HG02970 (cell line): ENCODE data around the gene C10orf53.

Source experiments
- ATAC-seq: cut with Tn5 transposase; IDR thresholded peaks from one replicate; pipeline ENCODE4 v1.9.1; 2021; ENCODE audit warnings: mild to moderate bottlenecking, moderate library complexity, moderate number of reproducible peaks; ENCODE audit not compliant: unreplicated experiment, low FRiP score

Gene C10orf53

GRCh38 chr10:49679480-49679893 is at the start of gene C10orf53:
Gene C10orf53 (plus strand): TSS chr10:49679651. CDS start chr10:49679698, 47 bp downstream.
- ATAC-seq, result no peak

- no peak for ATAC-seq
These were observed 47.5 kb upstream of the C10orf53 start for GRCh38 chr10:49631975-49632374.

- ATAC-seq, result no peak
These were observed 46.8 kb upstream of the C10orf53 start for GRCh38 chr10:49632406-49633317.

DNA sequence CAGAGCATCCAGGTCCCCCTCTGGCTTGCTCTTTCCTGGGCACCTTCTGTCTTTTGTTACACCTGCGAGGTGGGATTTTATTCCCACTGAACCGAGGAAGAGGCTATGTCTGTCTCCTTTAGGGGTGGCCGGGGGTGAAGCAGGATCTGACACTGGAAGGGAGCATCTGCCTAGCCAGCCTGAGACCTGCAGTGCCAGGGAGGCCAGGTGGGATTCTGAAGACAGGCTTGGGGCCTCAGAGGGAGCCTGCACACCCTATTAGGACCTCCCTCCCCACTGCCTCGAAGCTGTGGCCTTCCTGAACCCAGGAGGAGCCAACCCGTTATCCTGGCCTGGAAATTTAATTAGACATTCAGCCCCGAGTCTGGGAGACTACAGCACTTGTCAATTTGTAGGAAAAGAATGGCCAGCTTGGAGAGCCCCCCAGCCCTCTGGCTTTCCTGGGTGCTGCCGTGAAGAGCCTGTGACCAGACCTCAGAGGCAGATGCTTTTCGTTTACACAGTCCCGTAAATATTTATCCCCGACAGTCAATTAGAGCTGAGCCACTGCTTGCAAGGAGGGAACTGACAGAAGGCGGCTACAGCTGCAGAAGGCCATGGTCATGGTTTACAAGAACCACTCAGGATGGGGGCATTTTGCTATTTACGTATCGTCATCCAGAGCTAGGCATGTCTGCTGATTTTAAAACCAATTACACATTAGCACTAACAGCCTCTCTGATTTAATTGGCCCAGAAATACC is 46.0 kb upstream of the C10orf53 start:
- no peak for ATAC-seq

- no peak for ATAC-seq
These were observed 45.3 kb upstream of the C10orf53 start for GRCh38 chr10:49634069-49634660.

- ATAC-seq, result no peak
These were observed 37.1 kb upstream of the C10orf53 start for GRCh38 chr10:49642311-49642710.

DNA sequence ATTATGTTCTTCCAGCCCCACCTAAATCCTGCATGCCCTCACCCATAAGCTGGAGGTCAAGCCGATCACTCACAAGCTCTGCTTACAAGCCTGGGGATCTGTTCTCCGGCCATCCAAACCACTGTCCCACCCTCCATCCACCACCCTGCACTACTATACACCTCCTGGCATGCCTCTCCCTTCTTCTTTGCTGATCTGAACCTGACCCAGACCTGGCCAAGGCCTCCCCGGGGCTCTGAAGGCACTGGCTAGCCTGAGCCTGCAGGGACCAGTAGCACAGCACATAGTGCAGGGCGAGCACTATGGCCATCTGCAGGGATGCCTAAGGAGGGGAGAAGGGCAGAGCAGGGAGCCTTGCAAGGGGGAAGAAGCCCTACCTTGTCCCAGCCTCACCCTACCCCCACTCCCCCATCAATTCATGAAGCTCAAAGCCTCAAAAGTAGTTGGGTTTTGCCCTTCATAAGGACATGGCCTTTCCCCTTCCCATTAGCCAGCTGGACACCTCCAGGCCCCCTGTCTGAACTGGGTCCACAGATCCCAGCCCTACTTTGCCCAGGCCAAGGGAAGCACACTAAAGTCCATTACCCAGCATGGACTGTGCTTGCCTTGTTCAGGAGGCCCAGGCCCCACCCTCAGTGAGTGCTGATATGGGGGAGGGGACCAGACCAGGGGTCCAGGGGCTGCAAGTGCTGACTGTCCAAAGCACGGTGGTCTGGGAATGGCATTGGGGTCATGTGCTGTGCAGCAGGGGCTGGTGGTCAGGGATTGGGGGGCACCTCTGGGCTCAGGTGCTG is 36.0 kb upstream of the C10orf53 start:
- no peak for ATAC-seq

DNA sequence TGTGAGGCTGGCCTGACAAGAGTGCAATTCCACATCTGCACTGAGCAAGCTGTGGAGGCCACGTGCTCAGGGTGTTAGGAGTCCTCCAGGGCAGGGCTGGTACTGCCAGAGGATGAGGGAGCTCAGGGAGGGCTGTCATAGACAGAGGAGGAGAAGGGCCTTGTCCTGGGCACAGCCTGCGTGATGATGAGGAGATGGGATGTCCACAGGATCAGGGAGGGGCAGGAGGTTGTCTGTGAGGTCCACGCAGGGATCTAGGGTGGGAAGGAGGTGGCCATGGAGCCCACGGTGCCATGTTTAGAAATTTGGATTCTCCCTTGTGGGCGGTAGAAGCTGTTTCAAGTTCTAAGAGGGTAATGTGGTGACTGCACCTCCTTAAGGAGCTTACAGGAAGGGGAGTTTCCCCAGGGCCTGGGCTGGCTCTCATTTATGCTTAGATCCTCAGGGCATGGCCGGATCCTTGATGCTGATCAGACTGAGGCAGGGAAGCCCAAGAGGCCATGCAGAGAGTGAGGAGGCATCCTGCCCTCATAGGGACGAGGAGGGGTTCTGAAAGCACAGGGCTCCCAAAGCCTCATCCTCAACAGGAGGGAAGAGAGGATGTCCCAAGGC is 35.3 kb upstream of the C10orf53 start:
- no peak for ATAC-seq

- ATAC-seq, result no peak
These were observed 34.0 kb upstream of the C10orf53 start for GRCh38 chr10:49645417-49645816.

DNA sequence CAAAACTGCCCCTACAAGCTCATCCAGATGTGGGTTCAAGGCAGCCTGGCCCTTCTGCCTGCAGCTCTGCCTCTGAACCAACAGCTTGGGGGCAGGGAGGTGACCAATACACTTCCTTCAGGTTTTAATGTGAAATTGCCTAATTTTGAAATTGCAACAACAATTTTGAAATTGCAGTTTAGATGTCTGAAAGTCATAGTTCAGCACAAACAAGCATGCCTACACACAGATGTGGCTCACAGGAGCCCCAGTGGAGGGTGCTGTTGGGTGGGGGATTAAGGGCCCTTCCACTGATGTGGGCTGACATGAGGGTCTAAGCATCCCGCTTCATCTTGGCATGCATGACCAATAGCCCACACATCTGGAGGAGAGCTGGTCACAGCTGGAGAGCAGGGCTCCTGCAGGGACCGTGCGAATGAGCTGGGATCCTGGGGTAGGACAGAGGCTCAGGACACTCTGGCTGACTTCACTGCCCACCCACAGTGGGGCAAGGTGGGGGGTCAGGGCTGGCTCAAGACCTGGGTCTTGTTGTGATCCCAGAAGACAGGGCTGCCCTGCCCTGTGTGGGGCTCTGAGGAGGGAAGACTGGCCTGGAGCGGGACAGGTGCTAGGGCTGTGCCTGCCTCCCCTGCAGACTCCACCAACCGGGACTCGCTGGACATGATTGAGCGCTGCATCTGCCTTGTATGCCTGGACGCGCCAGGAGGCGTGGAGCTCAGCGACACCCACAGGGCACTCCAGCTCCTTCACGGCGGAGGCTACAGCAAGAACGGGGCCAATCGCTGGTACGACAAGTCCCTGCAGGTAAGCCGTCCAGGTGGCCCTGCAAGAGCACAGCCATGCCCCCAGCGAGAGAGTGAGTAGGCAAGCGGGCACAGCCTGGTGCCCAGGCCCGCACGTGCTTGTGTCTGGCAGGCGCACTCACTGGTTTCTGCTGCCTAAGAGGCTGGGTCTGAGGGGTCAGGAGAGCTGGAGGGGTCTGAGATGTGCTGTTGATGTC is 33.3 kb upstream of the C10orf53 start:
- no peak for ATAC-seq

DNA sequence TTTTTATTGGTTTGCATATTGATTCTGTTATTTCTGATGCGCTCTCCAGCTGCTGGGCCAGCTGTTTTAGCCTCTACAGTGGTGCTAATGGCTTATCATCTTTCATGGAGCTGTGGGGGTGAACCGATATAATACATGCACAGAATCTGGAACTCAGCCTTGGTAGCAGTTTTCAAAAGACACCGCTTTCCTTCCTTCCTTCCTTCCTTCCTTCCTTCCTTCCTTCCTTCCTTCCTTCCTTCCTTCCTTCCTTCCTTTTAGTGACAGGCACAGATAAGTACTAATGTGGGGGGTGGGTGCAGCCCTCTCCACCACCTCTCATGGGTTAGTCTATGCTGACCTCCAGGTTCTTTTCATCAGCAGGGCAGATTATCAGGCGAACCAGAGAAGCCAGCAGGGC is 31.9 kb upstream of the C10orf53 start:
- ATAC-seq, result no peak

- no peak for ATAC-seq
These were observed 31.3 kb upstream of the C10orf53 start for GRCh38 chr10:49647985-49648795.

- ATAC-seq, result no peak
These were observed 30.2 kb upstream of the C10orf53 start for GRCh38 chr10:49649294-49649693.

DNA sequence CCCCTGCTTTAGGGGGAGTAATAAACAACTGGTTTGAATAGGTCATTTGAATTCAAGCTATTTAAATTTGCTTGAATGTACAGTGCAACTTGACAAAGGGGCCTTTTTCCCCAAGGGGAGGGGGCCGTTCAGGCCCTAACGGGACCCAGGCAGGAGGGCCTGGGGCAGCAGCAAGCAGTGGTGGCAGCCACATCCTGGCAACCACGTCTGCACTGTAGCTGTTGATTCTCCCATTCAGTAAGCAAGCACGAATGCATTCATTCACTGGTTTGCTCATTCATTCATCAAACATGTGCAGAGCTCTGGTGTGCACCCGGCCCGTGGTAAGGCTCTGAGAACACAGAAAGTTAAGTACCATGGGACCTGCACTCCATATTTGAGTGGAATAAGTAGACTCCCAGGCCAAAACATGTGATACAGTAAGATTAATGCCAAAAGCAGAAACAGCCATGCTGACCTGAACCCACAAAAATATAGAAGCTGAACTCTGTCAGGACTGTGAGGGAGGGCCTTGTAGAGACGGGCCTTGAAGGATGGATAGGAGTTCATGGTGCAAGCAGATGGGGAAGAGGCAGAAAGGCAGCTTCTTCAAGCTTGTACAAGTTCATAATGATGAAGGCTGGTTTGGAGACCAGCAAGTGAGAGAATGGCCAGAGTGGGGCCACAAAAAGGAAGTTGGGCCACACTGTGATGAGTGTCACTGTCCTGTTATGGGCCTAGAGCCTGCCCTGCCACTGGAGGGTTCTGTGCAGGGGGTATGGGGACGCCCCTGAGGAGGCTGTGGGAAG is 29.3 kb upstream of the C10orf53 start:
- ATAC-seq, result no peak

DNA sequence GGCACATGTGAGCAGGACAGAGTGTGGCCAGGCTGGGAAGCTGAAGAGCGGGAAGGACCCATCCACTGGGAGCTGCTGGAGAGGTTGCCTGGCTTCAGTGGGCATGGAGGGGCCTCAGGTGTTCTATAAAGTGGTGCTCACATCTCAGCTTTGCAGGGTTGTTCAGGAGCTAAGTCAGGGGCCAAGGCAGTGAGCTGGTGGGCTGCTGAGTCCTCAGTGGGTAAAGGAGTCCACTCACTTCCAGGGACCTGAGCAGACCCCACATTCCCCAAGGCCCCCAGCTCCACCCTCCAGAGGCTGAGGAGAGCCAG is 28.8 kb upstream of the C10orf53 start:
- no peak for ATAC-seq

DNA sequence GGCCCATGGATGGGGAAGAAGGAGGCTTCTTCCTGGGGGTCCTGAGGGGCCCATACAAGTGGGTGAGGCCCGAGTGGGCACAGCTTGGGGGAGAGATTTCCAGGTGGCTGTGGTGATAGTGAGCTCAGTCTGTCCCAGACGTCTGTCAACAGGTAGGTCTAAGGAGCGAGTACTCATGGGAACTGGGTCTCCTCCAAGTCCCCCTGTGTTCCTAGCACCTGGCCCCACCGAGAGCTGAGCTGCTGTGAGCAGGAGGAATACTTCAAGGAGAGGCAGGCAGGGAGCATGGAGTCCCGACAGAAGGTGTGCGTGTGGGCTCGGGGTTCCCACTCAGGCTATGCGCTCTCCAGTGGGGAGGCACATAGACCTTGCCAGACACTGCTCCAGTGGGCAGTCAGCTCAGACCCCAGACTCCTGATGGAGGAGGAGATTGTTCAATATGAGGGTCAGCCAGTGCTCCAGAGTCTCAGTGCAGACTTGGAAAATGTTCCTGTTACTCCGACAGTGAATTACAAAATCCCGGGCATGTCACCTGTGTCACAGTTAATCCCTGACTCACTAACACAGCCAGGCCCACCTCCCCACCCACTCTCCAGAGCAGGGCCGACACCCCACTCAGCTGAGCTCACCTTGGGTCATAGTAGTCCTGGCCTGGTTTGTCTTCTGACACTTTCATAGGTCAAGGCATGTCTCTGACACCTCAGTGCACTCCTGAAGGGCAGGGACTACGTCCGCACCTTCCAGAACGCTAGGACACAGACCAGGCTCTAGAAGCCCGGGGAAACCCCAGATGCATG is 28.2 kb upstream of the C10orf53 start:
- ATAC-seq, result no peak

DNA sequence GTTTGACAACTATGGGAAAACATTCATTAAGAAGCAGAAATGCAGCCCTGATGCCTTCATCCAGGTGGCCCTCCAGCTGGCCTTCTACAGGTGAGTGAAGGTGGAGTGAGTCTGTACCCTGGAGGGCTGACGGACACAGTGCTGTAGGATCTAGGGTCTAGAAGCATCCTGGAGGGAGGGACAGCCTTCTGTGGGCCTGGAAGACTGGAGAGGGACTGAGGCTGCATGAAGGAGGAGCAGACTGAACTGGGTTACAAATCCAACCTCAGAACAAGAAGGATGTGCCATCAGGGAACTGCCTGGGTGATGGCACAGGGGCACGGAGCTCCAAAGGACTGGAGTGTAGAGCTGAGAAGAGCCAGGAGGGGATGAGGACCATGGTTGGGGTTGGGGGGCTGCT is 27.5 kb upstream of the C10orf53 start:
- no peak for ATAC-seq
